Choroid plexus epithelial cell (primary cell): Measurements from ENCODE around the gene PDK4.
"Not testable (repeated sequence)": the region's sequence is repeated elsewhere in the genome, so short reads cannot be mapped to it uniquely, and the experiment has no call there.

Source experiments
- DNase-seq: peaks from one replicate; pipeline ENCODE4 v3.0.0-alpha.2; 2010; ENCODE audit warnings: low read depth
- H3K4me3 ChIP-seq: 2 replicates; pipeline ENCODE4 v1.5.1; 2011; ENCODE audit warnings: low read depth, mild to moderate bottlenecking, control low read depth, low read length, moderate library complexity
- TF ChIP-seq, protein P1 (sequence below): conservative IDR thresholded peaks from 2 replicates; pipeline ENCODE4 v1.5.1; 2011; ENCODE audit warnings: low read depth, mild to moderate bottlenecking, control low read depth, inconsistent platforms, low read length, moderate library complexity

Gene PDK4

GRCh38 chr7:95577137-95577536 is 19.2 kb downstream of the PDK4 start:
- H3K4me3 ChIP-seq = no peak overlapping the region
- TF ChIP-seq, protein P1, sequence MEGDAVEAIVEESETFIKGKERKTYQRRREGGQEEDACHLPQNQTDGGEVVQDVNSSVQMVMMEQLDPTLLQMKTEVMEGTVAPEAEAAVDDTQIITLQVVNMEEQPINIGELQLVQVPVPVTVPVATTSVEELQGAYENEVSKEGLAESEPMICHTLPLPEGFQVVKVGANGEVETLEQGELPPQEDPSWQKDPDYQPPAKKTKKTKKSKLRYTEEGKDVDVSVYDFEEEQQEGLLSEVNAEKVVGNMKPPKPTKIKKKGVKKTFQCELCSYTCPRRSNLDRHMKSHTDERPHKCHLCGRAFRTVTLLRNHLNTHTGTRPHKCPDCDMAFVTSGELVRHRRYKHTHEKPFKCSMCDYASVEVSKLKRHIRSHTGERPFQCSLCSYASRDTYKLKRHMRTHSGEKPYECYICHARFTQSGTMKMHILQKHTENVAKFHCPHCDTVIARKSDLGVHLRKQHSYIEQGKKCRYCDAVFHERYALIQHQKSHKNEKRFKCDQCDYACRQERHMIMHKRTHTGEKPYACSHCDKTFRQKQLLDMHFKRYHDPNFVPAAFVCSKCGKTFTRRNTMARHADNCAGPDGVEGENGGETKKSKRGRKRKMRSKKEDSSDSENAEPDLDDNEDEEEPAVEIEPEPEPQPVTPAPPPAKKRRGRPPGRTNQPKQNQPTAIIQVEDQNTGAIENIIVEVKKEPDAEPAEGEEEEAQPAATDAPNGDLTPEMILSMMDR = no peak
- DNase-seq = peak; percentile 30

DNA sequence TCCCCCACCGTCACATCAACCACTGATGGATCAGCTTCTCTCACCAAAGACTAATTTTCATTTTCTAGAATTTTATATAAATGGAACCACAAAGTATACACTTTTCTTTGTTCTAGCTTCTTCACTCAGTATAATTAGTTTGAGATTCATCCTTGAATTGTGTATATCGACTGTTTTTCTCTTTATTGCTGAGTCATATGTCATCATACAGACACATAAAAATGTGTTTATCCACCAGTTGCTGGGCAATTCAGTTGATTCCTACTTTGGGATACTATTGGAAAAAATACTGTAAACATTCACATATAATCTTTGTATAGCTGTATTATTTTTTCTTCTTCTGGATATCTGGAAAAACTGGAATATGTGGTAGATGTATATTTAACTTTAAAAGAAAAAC is 26.6 kb downstream of the PDK4 start:
- no peak for DNase-seq
- no peak overlapping the region for H3K4me3 ChIP-seq
- TF ChIP-seq, protein P1 = no peak

- DNase-seq = no peak
- H3K4me3 ChIP-seq = no peak overlapping the region
- TF ChIP-seq, protein P1 = no peak
These were observed 35.6 kb downstream of the PDK4 start for GRCh38 chr7:95560674-95561073.

DNA sequence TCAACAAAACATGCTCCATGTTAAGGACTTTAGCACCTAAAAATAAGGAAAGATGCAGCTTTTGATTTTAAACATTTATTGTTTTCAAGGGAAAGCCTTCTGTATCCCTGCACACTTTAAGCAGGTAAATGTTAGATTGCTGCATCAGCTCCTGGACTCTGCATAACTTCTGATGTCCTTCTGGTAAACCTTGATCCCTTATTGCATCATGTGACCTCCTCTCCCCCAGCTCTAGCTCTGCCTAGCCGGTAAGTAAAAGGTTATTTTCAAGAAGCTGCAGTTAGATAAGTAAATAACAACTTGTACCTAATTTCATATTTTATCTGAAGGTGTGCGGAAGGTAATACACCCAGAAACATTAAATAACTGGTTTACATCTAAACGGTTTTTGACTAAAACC is 37.5 kb downstream of the PDK4 start:
- DNase-seq = no peak
- H3K4me3 ChIP-seq = no peak overlapping the region
- TF ChIP-seq, protein P1 = no peak

DNA sequence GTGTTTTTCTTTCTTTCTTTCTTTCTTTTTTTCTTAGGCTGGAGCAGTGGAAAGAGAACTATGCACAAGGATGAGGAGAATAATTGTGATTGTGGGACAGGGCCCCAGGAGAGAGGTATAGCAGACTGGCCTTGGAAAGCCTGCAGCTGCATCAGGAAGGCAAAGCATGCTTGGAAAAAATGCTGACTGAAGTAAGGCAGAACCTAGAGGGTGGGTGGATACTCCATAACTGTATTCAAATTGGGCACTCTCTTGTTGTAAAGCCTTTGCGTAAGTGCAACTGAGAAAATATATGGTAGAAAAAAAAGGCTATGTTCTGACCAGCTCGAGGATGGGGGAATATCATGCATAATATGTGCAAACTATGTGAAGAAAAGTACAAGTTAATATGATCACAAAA is 39.5 kb downstream of the PDK4 start:
- TF ChIP-seq, protein P1 = no peak
- no peak overlapping the region for H3K4me3 ChIP-seq
- DNase-seq = no peak

DNA sequence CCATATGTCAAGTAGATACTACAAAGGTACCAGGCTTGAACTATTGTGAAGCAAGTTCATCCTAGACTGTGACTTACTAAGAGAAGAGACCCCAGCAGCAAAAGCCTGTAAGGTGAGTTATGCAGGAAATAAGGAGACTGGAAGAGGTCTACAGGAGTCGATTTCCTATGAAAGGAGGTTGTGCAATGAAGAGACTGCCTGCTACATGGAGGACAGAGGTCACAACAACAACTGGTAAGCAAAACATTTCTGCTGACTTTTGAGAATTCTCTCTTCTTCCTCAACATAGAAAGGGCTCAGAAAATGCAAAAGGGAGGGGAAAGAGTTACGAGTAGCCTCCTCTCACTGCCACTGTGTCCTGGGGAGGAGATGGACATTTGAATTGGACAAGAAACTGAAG is 42.4 kb downstream of the PDK4 start:
- TF ChIP-seq, protein P1 = no peak
- H3K4me3 ChIP-seq = no peak overlapping the region
- DNase-seq = peak; percentile 91

DNA sequence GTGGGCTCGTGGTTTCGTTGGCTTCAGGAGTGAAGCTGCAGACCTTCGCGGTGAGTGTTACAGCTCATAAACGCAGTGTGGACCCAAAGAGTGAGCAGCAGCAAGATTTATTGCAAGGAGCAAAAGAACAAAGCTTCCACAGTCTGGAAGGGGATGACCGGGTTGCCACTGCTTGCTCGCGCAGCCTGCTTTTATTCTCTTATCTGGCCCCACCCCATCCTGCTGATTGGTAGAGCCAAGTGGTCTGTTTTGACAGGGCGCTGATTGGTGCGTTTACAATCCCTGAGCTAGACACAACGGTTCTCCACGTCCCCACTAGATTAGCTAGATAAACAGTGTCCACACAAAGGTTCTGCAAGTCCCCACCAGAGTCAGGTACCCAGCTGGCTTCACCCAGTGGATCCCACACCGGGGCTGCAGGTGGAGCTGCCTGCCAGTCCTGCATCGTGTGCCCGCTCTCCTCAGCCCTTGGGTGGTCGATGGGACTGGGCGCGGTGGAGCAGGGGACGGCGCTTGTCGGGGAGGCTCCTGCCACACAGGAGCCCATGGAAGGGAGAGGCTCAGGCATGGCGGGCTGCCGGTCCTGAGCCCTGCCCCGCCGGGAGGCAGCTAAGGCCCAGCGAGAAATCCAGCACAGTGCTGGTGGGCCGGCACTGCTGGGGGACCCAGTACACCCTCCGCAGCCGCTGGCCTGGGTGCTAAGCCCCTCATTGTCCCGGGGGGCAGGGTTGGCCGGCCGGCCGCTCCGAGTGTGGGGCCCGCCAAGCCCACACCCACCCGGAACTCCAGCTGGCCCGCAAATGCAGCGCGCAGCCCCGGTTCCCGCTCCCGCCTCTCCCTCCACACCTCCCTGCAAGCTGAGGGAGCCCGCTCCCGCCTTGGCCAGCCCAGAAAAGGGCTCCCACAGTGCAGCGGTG is 44.0 kb downstream of the PDK4 start:
- not testable (repeated sequence) for H3K4me3 ChIP-seq, DNase-seq
